Astrocyte (in vitro differentiated cells and primary cell): ENCODE results near the gene UGT1A7.

Experiments used
- EZH2 ChIP-seq: IDR thresholded peaks from 2 replicates; pipeline ENCODE4 v1.6.1; 2012; ENCODE audit warnings: mild to moderate bottlenecking, low read length, inconsistent platforms; ENCODE audit not compliant: insufficient read depth
- TF ChIP-seq, protein P1 (sequence below): IDR thresholded peaks from 2 replicates; pipeline ENCODE4 v1.5.1; 2011; ENCODE audit warnings: low read depth, mild to moderate bottlenecking, inconsistent platforms, low read length, moderate library complexity; ENCODE audit not compliant: insufficient read depth

DNA sequence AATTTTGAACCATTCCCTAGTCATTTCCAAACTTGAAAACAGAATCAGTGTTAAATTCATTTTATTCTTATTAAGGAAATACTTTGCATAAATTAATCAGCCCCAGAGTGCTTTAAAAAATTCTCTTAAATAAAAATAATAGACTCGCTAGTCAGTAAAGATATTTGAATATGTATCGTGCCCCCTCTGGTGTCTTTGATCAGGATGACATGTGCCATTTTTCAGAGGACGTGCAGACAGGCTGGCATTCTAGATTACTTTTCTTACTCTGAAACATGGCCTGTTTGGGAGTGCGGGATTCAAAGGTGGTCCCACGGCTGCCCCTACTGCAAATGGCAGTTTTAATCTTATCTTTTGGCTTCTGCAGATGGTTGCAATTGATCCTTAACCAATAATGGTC, 90.9 kb downstream of the UGT1A7 start:
- TF ChIP-seq, protein P1, sequence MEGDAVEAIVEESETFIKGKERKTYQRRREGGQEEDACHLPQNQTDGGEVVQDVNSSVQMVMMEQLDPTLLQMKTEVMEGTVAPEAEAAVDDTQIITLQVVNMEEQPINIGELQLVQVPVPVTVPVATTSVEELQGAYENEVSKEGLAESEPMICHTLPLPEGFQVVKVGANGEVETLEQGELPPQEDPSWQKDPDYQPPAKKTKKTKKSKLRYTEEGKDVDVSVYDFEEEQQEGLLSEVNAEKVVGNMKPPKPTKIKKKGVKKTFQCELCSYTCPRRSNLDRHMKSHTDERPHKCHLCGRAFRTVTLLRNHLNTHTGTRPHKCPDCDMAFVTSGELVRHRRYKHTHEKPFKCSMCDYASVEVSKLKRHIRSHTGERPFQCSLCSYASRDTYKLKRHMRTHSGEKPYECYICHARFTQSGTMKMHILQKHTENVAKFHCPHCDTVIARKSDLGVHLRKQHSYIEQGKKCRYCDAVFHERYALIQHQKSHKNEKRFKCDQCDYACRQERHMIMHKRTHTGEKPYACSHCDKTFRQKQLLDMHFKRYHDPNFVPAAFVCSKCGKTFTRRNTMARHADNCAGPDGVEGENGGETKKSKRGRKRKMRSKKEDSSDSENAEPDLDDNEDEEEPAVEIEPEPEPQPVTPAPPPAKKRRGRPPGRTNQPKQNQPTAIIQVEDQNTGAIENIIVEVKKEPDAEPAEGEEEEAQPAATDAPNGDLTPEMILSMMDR: no peak
- TF ChIP-seq EZH2: no peak
